ENCODE results near the gene PTP4A2. TPM values are rescaled to one million over a fixed set of nuclear protein-coding genes. Genes with fewer than 3 reads are reported as not detected.
A peak's percentile ranks its signal among the peaks of the same experiment; 100 is the strongest.

The PTP4A2 gene
- total and polyA plus RNA-seq, 10 of the 15 experiments (the other 5 are each of a cell fraction or from before 2014, with no cell fraction given), result 180 to 909 (median 375) TPM

- no peak for TF ChIP-seq CHD2 (IDR thresholded peaks at IDR 0.05; ENCODE audit: borderline replicate concordance, low read depth, low read length)
- no peak for TF ChIP-seq NRF1 (conservative IDR thresholded peaks at IDR 0.05; ENCODE audit: low read depth, low read length)
- no peak for TF ChIP-seq ZZZ3 (IDR thresholded peaks at IDR 0.05; ENCODE audit: control insufficient read depth, insufficient read length, low read depth)
- peak; percentile 64; the same call in 1 of the 2 replicates for TF ChIP-seq MTA3 (IDR thresholded peaks at IDR 0.05; ENCODE audit: borderline replicate concordance, low read length)
- TF ChIP-seq MYC (IDR thresholded peaks at IDR 0.05; ENCODE audit: insufficient read depth, insufficient read length, insufficient replicate concordance, low read length, severe bottlenecking), result no peak
- TF ChIP-seq STAT1 (conservative IDR thresholded peaks at IDR 0.05), result no peak
- peak; percentile 25 for TF ChIP-seq SP1 (IDR thresholded peaks at IDR 0.05; ENCODE audit: low read depth, low read length)
- TF ChIP-seq ZBED1 (IDR thresholded peaks at IDR 0.05; ENCODE audit: borderline replicate concordance), result peak; percentile 48; the same call in 1 of the 2 replicates
- TF ChIP-seq, protein P1, sequence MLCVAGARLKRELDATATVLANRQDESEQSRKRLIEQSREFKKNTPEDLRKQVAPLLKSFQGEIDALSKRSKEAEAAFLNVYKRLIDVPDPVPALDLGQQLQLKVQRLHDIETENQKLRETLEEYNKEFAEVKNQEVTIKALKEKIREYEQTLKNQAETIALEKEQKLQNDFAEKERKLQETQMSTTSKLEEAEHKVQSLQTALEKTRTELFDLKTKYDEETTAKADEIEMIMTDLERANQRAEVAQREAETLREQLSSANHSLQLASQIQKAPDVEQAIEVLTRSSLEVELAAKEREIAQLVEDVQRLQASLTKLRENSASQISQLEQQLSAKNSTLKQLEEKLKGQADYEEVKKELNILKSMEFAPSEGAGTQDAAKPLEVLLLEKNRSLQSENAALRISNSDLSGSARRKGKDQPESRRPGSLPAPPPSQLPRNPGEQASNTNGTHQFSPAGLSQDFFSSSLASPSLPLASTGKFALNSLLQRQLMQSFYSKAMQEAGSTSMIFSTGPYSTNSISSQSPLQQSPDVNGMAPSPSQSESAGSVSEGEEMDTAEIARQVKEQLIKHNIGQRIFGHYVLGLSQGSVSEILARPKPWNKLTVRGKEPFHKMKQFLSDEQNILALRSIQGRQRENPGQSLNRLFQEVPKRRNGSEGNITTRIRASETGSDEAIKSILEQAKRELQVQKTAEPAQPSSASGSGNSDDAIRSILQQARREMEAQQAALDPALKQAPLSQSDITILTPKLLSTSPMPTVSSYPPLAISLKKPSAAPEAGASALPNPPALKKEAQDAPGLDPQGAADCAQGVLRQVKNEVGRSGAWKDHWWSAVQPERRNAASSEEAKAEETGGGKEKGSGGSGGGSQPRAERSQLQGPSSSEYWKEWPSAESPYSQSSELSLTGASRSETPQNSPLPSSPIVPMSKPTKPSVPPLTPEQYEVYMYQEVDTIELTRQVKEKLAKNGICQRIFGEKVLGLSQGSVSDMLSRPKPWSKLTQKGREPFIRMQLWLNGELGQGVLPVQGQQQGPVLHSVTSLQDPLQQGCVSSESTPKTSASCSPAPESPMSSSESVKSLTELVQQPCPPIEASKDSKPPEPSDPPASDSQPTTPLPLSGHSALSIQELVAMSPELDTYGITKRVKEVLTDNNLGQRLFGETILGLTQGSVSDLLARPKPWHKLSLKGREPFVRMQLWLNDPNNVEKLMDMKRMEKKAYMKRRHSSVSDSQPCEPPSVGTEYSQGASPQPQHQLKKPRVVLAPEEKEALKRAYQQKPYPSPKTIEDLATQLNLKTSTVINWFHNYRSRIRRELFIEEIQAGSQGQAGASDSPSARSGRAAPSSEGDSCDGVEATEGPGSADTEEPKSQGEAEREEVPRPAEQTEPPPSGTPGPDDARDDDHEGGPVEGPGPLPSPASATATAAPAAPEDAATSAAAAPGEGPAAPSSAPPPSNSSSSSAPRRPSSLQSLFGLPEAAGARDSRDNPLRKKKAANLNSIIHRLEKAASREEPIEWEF (IDR thresholded peaks at IDR 0.05; ENCODE audit: insufficient replicate concordance, low read depth, low read length), result no peak
These were observed 19.8 kb upstream of the PTP4A2 start (continued) for GRCh38 chr1:31957701-31958674.

Data from GM12878 (cell line).